GM12801 (cell line): ENCODE results near the gene ETV3.

Experiments
- CTCF ChIP-seq: IDR thresholded peaks from one replicate; pipeline ENCODE4 v1.5.1; 2011; ENCODE audit warnings: control low read depth; ENCODE audit not compliant: insufficient read length; ENCODE audit errors: extremely low read depth

The ETV3 gene

GRCh38 chr1:157119448-157119847 is 18.7 kb downstream of the ETV3 start:
- no peak for TF ChIP-seq CTCF

DNA sequence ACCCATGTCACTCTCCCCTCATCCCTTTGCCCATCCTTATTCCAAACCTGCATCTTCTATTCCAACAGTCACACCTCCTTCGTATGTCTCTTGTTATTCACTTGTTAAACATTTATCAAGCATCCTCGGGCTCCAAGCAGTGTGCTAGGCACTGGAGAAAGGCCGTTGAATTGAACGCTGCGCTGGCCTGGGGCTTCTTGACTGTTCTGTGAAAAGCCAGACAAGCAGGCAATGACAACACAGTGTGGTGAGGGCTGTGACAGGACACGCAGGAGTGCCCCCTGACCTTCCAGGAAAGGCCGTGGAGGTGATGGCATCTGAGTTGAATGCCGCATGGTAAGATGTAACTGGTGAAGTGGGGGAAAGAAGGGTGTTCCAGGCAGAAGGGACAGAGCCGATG is 19.2 kb downstream of the ETV3 start:
- TF ChIP-seq CTCF: no peak

DNA sequence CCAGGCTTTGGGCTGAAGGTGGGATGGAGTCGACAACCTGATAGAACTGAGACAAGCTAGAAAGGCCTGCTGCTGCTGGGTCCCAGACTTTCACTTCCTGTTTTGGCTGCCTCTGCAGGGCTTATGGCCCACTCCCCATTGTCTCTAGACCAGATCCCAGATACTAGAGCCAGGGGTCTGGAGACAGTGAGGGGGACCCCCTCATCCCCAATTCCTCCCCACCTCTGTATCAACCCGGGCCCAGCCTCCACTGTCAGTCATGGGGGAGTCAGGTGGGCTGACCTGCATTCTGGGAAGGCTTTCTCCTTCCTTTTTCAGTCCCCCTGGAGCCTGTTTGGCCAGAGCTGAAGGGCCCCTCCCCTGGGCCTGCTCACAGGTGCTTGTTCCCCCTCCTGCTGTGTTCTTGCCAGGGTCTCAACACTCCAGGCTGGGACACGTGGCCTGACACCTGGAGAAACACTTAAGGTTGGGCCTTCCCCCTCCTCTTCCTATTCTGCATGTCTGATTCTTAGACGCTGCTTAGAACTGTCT is 20.6 kb downstream of the ETV3 start:
- TF ChIP-seq CTCF: no peak

DNA sequence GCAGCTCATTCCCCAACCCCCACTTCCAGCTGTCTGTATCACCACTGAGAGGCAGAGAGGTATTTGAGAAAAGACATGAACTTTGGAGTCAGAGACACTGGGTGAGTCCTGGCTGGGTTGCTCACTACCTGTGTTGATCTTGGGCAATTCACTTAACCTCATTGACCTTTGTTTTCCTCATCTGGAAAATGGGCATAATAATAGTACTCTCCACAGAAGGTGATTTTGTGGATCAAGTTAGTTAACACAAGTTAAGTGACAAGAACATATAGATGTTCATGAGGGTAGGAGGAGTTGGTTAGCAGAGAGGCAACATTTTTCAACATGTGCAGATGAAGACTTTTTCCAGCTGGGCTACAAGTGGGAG is 21.5 kb downstream of the ETV3 start:
- no peak for TF ChIP-seq CTCF

- TF ChIP-seq CTCF: no peak
These were observed 22.1 kb downstream of the ETV3 start for GRCh38 chr1:157115851-157116736.

DNA sequence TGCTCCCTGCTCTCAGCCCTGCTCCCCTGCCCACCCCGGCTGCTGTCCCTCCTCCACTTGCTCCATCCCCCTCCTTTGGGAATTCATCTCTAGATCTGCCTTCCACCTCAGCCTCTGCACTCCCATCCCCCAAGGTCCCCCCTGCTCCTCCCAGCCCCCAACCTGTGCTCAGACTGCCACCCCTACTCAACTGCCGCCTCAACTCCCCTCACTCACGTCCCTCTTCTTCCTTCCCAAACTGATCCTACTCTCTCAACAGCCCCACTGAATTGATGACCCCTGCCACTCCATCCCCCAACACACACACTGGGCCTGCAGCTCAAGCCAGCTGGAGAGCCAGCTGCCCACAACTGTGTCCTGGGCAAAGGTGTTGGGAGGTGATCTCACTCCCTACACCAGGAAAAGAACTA is 22.8 kb downstream of the ETV3 start:
- no peak for TF ChIP-seq CTCF

DNA sequence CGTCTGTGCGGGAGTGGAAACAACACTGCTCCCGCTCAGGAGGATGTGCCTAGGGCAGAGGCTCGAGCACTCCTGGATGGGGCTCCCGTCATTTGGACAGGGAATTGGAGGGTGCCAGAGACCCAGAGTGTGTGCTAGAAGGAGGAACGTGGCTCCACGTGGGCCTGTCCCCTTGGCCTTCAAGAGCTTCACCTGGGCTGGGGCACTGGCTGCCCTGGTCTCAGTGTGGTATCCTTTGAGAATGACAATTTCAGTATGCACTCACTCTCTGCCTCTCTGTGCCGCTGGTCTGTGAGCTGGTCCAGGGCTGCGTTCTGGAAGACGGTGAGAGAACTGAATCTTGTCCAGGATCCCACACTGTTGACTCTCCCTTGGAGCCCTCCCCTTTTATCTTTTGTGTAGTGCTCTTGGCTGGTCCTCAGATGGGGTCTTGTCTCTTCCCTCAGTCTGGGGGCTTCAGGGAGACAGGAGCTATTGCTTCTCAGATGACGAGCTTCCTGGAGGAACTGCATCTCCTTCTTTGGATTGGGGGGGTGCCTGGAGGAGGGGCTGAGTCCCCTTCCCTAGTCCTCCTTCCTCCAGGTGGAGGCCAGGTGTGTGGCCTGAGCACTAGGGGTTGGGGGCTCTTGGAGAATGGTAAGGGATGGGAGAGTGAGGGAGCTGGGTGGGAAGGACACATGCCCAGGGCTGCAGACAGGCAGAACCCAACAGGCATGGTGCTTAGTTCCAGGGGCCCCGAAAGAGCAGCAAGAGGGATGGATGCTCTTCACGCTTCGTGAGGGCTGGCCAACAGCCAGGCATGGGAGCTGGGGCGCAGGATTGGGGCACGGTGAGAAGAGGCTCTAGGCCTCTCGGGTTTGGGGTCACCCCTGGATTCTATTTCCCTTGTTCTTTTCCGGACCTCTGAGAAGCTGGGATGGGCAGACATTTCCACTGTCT is 23.7 kb downstream of the ETV3 start:
- no peak for TF ChIP-seq CTCF
